ENCODE results near the gene TMPRSS7.
"Not testable (repeated sequence)": the region's sequence is repeated elsewhere in the genome, so short reads cannot be mapped to it uniquely, and the experiment has no call there.

The TMPRSS7 gene

DNA sequence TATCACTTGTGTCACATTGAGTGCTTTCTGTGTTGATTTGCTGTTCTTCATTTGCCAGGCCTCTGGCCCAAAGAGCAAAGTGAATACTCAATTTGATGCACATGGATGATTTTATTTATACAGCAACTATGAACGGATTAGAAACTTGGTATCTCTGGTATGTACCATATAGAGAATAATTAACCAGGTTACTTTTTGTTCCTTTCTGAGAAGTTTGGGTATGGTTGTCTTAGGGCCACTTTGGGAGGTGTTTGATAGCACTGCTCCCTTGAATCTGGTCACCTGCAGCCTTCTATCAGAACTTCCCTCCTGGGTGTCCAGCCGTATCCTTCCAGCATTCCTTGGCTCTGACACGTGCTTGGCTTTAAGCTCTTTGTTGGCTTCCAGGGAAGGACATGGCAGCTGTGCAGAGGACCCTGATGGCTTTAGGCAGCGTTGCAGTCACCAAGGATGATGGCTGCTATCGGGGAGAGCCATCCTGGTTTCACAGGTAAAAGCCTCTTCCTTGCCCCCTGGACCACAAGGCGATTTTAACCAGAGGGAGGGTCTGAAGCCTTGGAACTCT is 23.1 kb upstream of the TMPRSS7 start:
- DNase-seq (ENCODE audit: low read depth in 2 of 2, low spot score in 1 of 2) = no peak

DNA sequence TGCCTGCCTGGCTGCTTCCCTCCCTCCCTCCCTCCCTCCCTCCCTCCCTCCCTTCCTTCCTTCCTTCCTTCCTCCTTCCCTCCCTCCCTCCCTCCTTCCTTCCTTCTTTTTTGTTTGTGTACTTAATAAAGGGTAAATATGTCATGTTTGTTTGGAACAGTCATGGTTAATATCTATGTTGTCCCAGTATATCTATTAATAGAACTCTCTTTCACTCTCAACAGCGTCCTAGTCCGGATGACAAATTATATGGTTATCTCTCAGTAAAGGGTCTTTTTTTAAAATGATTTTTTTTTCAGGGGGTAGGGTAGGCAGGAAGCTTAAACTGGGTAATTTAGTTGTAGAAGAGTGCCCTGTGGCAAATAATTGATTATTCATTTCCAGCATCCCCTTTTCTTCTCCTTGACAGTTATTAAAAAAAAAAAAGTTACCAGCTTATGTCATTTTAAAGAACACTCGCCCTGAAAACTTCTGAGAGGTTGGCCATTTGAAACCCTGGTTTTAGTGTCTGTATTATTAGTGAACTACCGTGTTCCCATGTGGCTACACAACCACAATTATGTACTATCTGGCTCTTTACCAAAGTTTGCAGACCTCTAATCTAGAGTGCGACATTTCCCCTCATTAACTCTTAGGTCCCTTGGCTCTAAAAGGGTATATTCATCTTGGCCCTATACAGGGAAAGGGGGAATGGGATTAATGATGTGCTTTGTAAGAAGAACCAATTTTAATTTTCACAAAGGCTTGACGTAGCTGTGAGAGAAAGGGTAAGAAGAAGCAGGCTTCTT is 22.1 kb upstream of the TMPRSS7 start:
- DNase-seq (ENCODE audit: low read depth in 2 of 2, low spot score in 1 of 2) = no peak

DNA sequence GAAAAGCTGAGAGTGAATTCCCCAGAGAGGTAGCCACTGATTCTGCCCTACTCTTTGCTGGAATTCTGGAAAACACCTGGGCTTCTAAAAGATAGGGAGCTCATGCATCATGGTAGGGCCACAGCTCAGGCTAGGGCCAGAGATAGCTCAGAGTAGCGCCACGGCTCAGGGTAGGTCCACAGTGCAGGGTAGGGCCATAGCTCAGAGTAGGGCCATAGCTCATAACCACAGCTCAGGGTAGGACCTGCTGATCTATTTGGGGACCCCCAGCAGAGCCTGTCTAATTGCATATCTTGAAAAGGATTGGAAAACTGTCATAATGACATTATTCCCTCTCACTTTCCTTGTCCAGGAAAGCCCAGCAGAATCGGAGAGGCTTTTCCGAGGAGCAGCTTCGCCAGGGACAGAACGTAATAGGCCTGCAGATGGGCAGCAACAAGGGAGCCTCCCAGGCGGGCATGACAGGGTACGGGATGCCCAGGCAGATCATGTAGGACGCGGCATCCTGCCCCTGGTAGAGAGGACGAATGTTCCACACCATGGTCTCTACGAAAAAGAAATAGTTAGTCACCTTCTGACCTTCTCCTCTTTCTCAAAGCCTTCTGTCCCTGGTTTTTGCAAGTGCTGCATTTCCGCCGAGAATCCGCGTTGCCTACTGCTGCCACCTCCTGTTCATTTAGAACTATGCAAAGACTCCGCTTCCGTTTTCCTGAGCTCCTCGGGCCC is 21.3 kb upstream of the TMPRSS7 start:
- peak; percentile 21 to 29 for DNase-seq (ENCODE audit: low read depth in 2 of 2, low spot score in 1 of 2)

DNA sequence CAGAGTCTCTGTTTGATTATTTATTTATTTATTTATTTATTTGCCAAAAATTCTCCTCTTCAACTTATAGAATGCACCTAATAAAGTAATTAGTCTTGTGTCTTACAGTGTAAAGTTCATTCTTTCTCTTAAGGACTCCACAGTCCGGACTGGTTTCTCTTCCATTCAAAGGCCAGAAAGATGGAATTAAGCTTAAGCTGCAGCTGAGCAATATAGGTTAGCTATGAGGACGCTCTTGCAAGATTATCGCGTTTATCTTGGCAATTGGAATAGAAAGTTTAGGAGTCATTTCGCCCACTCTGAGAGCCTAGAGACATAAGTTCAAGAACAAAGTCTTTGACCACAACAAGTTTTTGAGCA is 20.8 kb upstream of the TMPRSS7 start:
- no peak for DNase-seq (ENCODE audit: low read depth in 2 of 2, low spot score in 1 of 2)

DNA sequence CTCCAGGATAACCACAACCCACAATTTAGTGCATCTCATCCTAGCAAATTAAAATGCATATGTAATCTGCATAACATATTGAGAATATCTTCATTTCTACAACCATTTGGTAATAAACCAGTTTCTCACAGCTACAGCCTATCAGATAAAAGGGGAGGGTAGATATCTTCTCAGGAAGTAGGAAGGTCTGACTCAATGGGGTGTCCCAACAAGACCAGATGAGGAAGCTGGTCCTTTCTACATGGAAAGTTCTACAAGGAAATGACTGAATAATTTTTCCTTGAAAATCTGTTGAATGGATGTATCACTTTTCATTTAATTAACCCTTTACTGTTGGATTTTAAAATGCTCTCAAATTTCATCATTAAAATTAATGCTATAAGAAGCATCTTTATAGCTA is 17.4 kb upstream of the TMPRSS7 start:
- no peak for DNase-seq (ENCODE audit: low read depth in 2 of 2, low spot score in 1 of 2)

DNA sequence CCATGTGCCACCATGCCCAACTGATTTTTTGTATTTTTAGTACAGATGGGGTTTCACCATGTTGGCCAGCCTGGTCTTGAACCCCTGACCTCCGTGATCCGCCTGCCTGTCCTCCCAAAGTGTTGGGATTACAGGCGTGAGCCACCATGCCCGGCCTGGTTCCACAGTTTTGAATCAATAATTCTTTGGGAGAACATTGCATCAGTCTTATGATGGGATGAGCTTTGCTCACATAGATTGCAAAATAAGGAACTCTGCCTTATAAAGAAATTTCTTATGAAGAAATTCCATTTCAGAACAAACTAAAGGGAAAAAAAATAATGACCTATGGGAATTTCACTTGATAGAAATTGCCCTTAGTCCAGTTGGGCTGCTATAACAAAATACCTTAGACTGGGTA is 15.8 kb upstream of the TMPRSS7 start:
- DNase-seq (ENCODE audit: low read depth in 2 of 2, low spot score in 1 of 2) = no peak

DNA sequence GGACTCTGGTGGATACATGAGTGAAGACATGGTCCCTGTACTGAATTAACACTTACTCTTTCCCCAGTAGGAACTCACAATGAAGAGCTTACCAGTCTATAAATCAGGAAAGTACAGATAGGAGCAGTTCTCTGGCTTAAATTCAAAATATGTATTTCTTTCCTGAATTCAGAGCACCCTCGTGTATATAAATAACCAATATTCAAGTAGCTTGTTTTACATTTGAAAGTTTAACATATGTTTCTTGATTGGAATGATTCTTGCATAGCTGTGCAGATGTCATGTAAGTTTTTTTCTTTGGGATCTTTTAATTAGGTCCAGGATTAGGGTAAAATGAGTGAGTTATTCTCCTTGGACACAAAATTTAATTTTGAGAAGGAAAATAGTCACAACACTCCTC is 14.8 kb upstream of the TMPRSS7 start:
- DNase-seq (ENCODE audit: low read depth in 2 of 2, low spot score in 1 of 2) = no peak

DNA sequence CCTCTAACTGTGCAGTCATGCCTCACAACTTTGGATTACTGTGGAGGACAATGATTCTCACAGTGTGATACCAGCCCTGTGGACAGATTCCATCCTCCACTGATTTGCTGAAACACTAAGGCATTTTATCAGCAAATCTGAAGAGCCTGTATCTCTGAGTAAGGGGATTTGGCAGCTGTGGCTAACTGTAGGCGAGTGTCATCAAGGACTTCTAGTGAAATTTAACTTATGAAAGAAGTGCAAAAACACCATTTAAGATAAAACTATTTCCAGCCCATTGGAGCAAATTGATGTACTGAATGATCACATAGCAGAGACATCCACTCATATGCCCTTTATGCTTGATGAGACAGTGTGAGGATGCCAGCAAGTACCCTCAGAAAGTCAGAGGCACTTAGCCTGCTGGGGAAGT is 13.9 kb upstream of the TMPRSS7 start:
- no peak for DNase-seq (ENCODE audit: low read depth in 2 of 2, low spot score in 1 of 2)

DNA sequence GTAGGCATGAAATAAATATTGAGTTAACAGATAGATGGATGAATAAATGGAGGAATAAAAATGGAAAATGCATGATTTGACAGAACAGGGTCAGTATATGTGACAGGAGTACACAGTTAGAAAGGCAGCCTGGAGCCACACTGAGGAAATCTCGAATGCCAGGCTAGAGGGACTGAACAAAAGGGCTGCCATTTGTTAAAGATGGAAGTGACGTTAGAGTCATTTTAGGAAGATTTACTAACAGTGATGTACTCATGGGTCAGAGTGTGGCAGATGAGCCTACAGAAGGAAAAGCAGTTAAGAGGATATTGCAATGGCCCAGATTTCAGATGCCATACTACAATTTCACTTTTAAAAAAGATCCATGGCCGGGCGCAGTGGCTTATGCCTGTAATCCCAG is 7.4 kb upstream of the TMPRSS7 start:
- DNase-seq (ENCODE audit: low read depth in 2 of 2, low spot score in 1 of 2) = no peak

DNA sequence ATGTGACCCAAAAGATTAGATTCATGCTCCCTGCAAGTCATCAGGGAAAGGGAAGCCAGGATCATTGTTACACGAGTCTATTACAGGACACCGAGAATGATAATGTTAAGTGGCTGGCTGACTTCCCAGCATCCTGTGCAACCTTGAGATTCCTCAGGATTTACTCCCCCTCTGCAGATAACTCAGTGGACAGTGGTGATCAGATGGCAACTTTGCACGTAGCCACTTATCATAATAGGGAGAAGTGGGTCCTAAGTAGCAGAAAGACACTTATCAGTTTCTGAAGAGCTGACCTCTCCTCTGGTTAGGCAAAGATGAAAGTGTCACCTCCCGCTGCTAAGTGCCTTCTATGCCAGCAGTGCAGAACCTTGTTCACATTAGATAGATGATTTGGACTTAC is 6.7 kb upstream of the TMPRSS7 start:
- DNase-seq (ENCODE audit: low read depth in 2 of 2, low spot score in 1 of 2) = no peak

DNA sequence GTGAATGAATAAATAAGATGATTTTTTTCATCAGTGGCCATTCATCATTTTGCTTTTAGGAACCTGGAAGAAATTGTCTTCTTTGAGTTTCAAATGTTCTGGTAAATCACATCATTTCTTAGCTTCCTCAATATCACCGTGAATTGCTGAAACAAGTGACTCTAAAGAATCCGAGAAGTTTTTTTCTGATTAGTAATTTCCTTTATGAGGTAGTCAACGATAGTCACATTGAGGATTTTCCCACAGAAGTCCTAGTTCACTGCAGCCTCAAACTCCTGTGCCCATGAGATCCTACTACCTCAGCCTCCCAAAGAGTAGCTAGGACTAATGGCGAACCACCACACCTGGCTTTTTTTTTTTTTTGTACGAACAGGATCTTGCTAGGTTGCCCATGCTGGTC is 3.6 kb upstream of the TMPRSS7 start:
- DNase-seq (ENCODE audit: low read depth in 2 of 2, low spot score in 1 of 2) = no peak

DNA sequence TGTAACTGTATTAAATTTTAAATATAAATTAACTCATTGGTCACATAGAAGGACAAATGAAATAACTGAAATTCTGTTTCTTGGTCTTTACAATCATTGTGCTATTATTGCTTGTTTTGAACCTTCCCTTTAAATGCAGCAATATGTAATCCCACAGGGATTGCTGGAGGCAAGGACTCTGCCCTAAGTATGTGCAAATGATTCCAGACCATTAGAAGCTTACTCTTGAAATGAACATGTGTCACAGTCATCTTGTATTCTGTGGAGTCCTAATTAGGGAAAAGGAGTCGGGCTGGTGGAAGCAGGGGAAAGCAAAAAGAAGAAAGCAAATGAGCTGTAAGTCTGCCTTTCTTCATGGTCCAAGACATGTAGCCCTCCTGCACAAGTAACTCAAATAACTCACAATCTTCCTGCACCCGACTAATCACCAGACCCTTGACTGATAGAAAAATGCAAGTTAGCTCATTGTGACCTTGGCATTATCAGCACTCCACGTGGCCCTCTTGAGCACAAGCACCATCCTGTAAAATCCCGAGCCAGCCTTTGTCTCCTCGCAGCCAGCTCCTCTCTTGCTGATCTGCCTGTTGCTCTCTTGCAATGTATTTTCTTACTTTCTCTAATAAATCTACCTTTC is 2.3 kb upstream of the TMPRSS7 start:
- DNase-seq (ENCODE audit: low read depth in 2 of 2, low spot score in 1 of 2) = no peak

DNA sequence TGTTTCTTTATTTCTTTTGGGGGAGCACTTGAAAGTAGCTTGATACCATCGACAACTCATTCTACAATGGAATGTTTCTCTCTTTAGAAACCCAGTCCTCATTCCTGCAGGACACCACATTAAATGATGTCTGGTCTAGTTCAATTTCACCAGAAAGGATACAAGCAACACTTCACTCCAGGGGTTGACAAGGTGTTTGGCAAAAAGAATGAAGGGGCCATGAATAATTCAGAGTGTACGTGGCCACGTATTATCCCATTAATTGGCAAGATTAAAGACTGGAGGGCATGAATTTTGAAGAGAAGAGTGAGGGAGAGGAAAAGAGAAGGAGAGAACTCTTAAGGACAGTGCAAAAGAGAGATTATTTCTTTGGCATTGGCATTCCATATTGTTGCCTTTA is 705 bp downstream of the TMPRSS7 start:
- DNase-seq (ENCODE audit: low read depth in 2 of 2, low spot score in 1 of 2) = no peak

DNA sequence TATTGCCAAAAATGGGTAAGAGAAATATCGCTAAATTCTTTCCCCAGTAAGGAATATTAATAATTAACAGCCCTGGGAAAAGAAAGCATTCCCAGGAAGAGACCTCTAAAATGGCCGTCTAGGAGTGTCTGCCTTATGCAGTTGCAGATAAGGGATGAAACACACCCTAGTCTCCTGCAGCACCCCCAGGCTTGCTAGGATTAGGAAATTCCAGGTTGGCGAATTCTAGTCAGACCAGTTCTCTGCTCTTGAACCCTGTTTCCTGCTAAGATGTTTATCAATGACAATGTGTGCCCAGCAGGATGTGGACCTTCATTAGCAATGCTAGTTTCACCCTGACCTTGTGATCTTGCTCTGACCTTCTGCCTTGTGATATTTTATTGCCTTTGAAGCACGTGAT is 2.7 kb downstream of the TMPRSS7 start:
- not testable (repeated sequence) for DNase-seq (ENCODE audit: low read depth in 2 of 2, low spot score in 1 of 2)

DNA sequence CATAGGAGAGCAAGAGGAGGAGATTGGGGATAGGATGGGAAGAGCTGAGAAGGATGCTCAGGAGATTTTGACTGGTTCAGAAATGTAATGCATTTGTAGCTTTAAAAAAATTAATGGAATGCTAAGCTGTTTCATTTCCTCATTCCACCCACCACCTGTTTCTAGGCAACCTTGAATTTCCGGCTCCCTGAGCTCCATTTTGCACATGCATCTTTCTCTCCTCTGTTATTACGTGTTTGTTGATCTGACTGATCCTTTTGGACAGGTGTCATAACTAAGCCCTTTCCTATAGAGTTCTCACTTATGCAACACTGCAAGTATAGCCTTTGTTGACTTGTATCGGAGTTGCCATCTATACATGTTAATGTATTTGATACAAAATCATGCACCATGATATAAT is 4.3 kb downstream of the TMPRSS7 start:
- DNase-seq (ENCODE audit: low read depth in 2 of 2, low spot score in 1 of 2) = no peak

DNA sequence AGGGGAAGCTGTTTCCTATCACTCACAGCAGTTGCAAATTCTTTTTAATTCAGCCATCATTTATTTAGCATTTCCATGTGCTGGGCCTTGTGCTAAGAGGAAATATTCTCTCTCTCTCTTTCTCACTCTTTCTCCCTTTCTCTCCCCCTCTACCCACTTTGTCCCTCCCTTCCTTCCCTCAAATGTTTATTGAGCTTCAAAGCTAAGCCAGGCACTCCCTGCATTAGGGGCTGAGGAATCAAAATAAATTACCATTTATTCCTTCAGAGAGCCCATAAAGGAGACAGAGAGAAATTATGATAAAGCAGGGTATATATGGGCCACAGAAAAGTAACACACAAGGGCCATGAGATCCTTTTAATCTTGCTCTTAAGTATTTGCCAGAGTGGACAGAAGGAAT is 6.8 kb downstream of the TMPRSS7 start:
- DNase-seq (ENCODE audit: low read depth in 2 of 2, low spot score in 1 of 2) = no peak

DNA sequence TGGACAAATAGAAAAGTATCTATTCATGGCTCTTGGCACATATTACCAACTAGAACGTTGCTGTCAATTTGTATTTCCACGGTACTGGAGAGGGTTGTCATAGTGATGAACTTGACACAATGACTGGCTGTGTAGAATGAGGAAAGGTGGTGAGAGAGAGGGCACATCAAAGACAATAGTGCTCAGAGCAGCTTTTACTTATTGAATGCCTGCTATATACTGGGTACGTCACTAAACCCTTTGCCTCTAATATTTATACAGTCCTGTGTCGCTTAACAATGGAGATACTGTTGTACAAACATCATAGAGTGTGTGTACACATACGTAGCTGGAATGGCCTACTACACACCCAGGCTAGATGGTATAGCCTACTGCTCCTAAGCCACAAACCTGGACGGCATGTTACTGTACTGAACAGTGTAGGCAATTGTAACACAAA is 8.3 kb downstream of the TMPRSS7 start:
- DNase-seq (ENCODE audit: low read depth in 2 of 2, low spot score in 1 of 2) = no peak

DNA sequence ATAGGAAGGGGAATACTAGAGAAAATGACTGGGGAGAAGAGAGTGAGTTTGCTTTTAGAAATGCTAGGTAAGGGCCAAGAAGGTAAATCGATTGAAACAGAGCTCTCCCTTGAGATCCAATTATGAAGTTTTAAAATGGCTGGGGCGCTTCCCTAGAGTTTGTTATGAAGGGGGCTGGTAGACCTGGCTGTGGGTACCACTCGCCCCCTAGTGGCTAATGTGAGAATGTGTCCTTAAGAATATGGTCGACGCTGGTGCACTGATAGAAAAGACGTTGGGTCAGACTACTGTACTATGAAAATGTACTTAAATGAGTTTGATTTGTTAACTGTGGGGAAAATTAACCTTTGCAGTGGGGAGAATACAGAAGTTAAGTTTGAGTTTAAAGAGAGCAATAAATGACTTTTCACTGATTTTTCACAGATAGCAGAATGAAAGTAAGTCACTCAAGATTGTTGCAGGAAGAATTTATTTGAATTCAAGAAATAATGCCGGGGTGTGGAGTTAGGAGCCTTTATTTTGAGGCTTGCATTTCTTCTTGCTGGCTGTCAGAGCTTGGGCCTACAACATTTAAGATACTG is 9.2 kb downstream of the TMPRSS7 start:
- peak; percentile 4 to 20 for DNase-seq (ENCODE audit: low read depth in 2 of 2, low spot score in 1 of 2)

DNA sequence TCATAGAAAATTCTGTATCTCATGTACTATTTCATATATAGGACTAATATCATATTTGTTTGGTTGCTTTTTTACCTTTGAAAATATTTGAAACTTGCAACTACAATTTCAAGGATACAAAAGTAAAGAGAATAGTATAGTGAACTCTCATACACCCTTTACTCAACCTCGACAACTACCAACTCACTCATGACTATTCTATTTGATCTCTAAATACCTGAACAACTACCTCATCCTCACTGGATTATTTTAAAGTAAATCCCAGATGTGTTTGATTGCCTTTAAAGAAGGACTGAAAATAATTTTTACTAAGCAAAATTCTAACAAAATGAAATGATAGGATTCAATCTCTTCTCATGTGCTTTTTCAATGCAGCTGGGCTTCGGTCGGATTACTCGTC is 12.1 kb downstream of the TMPRSS7 start:
- no peak for DNase-seq (ENCODE audit: low read depth in 2 of 2, low spot score in 1 of 2)

DNA sequence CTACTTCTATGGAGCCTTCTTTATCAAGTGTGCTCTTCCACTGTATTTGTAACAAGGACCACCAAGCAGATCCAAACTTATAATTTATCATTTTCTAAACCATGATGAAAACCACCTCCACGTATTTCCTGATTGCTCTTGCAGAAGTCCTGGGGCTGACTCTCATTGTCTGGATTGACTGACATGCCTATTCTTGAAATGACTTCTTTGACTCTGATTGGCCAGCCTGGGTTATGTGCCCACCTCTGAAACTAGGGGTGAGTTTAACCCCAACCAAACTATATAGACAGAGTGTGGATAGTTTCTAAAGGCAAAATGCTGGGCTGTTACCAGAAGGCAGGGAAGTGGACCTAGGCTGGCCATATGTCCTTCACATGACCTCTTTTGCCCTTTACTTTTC is 12.7 kb downstream of the TMPRSS7 start:
- no peak for DNase-seq (ENCODE audit: low read depth in 2 of 2, low spot score in 1 of 2)

DNA sequence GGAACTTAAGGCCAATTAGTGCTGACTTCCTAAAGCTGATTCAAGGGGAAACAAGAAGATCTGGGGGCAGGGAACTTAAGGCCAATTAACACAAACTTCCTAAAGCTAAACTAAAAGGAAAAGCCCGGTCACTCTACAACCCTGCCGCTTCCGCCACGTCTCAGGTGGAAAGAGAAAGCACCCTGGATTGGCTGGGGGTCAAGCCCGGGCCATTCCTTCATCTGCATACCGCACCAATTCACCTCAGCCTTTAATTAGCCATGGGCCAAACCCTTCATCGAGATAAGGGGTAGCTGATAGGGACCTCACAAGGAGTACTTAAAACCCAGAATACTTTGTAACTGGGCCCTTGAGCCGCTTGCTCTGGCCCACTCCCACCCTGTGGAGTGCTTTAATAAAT is 14.4 kb downstream of the TMPRSS7 start:
- no peak for DNase-seq (ENCODE audit: low read depth in 2 of 2, low spot score in 1 of 2)

DNA sequence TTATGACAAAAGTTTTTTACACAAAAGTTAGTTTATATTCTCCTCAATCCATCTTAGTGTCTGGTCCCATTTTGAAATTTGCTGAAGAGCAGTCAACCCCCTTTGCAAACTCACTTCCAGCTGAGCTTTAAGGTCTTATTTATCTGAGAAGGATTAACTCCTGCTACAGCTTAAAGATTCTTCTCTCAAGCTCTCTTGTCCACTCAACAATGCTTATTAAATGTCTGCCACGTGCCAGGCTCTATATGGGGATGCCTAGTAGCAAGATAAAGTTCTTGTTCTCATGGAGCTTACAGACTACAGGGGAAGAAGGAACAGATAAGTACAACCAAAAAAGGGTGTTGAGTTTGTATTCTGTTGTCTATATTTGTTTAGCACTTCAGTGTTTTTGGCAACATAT is 18.7 kb downstream of the TMPRSS7 start:
- DNase-seq (ENCODE audit: low read depth in 2 of 2, low spot score in 1 of 2) = no peak
